NCI-H1048 (cell line): ENCODE data around the gene TCEANC2.
"Not testable (repeated sequence)": the region's sequence is repeated elsewhere in the genome, so short reads cannot be mapped to it uniquely, and the experiment has no call there.

Experiments
- DNase-seq: peaks from one replicate; lab custom pipeline; 2025; lab: John Stamatoyannopoulos, UW

Gene TCEANC2

GRCh38 chr1:54027848-54028247, 25.6 kb upstream of the TCEANC2 start:
- no peak for DNase-seq

GRCh38 chr1:54028306-54029251, 24.8 kb upstream of the TCEANC2 start:
- DNase-seq, result no peak

GRCh38 chr1:54037476-54037875, 15.9 kb upstream of the TCEANC2 start:
- no peak for DNase-seq

- no peak for DNase-seq
Observed at GRCh38 chr1:54041806-54042205, 11.6 kb upstream of the TCEANC2 start.

GRCh38 chr1:54045496-54045895, 7.9 kb upstream of the TCEANC2 start:
- DNase-seq, result no peak

GRCh38 chr1:54046671-54047383, 6.6 kb upstream of the TCEANC2 start:
- no peak for DNase-seq

GRCh38 chr1:54047384-54048305, 5.8 kb upstream of the TCEANC2 start:
- no peak for DNase-seq

- not testable (repeated sequence) for DNase-seq
Observed at GRCh38 chr1:54050435-54050834, 3.0 kb upstream of the TCEANC2 start.

- no peak for DNase-seq
Observed at GRCh38 chr1:54051933-54052430, 1.4 kb upstream of the TCEANC2 start.

GRCh38 chr1:54052431-54052933, 926 bp upstream of the TCEANC2 start:
- no peak for DNase-seq

GRCh38 chr1:54053745-54054437, 483 bp downstream of the TCEANC2 start:
- no peak for DNase-seq

GRCh38 chr1:54054438-54054749, 986 bp downstream of the TCEANC2 start:
- DNase-seq, result no peak

GRCh38 chr1:54064299-54064698, 10.9 kb downstream of the TCEANC2 start:
- no peak for DNase-seq

GRCh38 chr1:54069791-54070170, 16.4 kb downstream of the TCEANC2 start:
- no peak for DNase-seq

GRCh38 chr1:54070171-54070837, 16.9 kb downstream of the TCEANC2 start:
- no peak for DNase-seq

GRCh38 chr1:54077359-54077758, 24.0 kb downstream of the TCEANC2 start:
- no peak for DNase-seq

- no peak for DNase-seq
Observed at GRCh38 chr1:54080598-54081049, 27.2 kb downstream of the TCEANC2 start.

GRCh38 chr1:54081306-54082270, 28.2 kb downstream of the TCEANC2 start:
- no peak for DNase-seq

- no peak for DNase-seq
Observed at GRCh38 chr1:54084794-54085193, 31.4 kb downstream of the TCEANC2 start.
